ENCODE results near the gene RNASET2.
"Not testable (repeated sequence)": the region's sequence is repeated elsewhere in the genome, so short reads cannot be mapped to it uniquely, and the experiment has no call there.

The RNASET2 gene

GRCh38 chr6:166900130-166900708, 56.1 kb downstream of the RNASET2 start:
- DNase-seq = no peak

GRCh38 chr6:166898910-166899309, 57.4 kb downstream of the RNASET2 start:
- DNase-seq = no peak

GRCh38 chr6:166894614-166895013, 61.7 kb downstream of the RNASET2 start:
- DNase-seq = not testable (repeated sequence)

GRCh38 chr6:166892472-166892871, 63.9 kb downstream of the RNASET2 start:
- not testable (repeated sequence) for DNase-seq

- DNase-seq = not testable (repeated sequence)
Measured at GRCh38 chr6:166886773-166887172, 69.6 kb downstream of the RNASET2 start.

GRCh38 chr6:166884958-166885357, 71.4 kb downstream of the RNASET2 start:
- not testable (repeated sequence) for DNase-seq

- DNase-seq = no peak
Measured at GRCh38 chr6:166879594-166879993, 76.8 kb downstream of the RNASET2 start.
